ENCODE measurements around the gene TTC3.

GRCh38 chr21:37195610-37196009 is 122.6 kb downstream of the TTC3 start:
- TF ChIP-seq, protein P1, sequence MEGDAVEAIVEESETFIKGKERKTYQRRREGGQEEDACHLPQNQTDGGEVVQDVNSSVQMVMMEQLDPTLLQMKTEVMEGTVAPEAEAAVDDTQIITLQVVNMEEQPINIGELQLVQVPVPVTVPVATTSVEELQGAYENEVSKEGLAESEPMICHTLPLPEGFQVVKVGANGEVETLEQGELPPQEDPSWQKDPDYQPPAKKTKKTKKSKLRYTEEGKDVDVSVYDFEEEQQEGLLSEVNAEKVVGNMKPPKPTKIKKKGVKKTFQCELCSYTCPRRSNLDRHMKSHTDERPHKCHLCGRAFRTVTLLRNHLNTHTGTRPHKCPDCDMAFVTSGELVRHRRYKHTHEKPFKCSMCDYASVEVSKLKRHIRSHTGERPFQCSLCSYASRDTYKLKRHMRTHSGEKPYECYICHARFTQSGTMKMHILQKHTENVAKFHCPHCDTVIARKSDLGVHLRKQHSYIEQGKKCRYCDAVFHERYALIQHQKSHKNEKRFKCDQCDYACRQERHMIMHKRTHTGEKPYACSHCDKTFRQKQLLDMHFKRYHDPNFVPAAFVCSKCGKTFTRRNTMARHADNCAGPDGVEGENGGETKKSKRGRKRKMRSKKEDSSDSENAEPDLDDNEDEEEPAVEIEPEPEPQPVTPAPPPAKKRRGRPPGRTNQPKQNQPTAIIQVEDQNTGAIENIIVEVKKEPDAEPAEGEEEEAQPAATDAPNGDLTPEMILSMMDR (IDR thresholded peaks at IDR 0.05 in 2 of 3, conservative IDR thresholded peaks at IDR 0.05 in 1 of 3; ENCODE audit: borderline replicate concordance in 1 of 3, insufficient read depth in 1 of 3, low read depth in 2 of 3, low read length in 2 of 3) = no peak
- TF ChIP-seq YY1 (IDR thresholded peaks at IDR 0.05; ENCODE audit: extremely low read depth, insufficient replicate concordance, low read depth, low read length) (no peak), JUND (IDR thresholded peaks at IDR 0.05) (no peak), POLR2A (IDR thresholded peaks at IDR 0.05; ENCODE audit: borderline replicate concordance, extremely low read depth, insufficient read depth, insufficient read length) (no peak), EGR1 (IDR thresholded peaks at IDR 0.05; ENCODE audit: low read depth) (no peak), POLR2AphosphoS5 (IDR thresholded peaks at IDR 0.05; ENCODE audit: low read depth, low read length) (no peak), MAX (IDR thresholded peaks at IDR 0.05) (no peak), EZH2 (IDR thresholded peaks at IDR 0.05) (no peak), RAD21 (IDR thresholded peaks at IDR 0.05; ENCODE audit: low read depth) (no peak), EZH2phosphoT487 (IDR thresholded peaks at IDR 0.05; ENCODE audit: borderline replicate concordance) (no peak), CEBPB (IDR thresholded peaks at IDR 0.05; ENCODE audit: low read depth) (no peak), FOSL1 (IDR thresholded peaks at IDR 0.05; ENCODE audit: low read depth) (no peak)
- TF ChIP-seq, protein P2, sequence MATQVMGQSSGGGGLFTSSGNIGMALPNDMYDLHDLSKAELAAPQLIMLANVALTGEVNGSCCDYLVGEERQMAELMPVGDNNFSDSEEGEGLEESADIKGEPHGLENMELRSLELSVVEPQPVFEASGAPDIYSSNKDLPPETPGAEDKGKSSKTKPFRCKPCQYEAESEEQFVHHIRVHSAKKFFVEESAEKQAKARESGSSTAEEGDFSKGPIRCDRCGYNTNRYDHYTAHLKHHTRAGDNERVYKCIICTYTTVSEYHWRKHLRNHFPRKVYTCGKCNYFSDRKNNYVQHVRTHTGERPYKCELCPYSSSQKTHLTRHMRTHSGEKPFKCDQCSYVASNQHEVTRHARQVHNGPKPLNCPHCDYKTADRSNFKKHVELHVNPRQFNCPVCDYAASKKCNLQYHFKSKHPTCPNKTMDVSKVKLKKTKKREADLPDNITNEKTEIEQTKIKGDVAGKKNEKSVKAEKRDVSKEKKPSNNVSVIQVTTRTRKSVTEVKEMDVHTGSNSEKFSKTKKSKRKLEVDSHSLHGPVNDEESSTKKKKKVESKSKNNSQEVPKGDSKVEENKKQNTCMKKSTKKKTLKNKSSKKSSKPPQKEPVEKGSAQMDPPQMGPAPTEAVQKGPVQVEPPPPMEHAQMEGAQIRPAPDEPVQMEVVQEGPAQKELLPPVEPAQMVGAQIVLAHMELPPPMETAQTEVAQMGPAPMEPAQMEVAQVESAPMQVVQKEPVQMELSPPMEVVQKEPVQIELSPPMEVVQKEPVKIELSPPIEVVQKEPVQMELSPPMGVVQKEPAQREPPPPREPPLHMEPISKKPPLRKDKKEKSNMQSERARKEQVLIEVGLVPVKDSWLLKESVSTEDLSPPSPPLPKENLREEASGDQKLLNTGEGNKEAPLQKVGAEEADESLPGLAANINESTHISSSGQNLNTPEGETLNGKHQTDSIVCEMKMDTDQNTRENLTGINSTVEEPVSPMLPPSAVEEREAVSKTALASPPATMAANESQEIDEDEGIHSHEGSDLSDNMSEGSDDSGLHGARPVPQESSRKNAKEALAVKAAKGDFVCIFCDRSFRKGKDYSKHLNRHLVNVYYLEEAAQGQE (IDR thresholded peaks at IDR 0.05; ENCODE audit: low read depth) = no peak

All from HCT116 (cell line).